Measurements from ENCODE around the gene FNDC3A. TPM values are rescaled to one million over a fixed set of nuclear protein-coding genes. Genes with fewer than 3 reads are reported as not detected.

Gene FNDC3A
- polyA plus RNA-seq, 1 donor = 60.1 TPM

GRCh38 chr13:49030213-49030612 lies 54.5 kb downstream of the FNDC3A start:
- Histone ChIP-seq H3K27me3 (ENCODE audit: control insufficient read depth, insufficient read depth, low read length) (no peaks in the 10 kb centered on the region), H3K36me3 (ENCODE audit: control insufficient read depth, insufficient read depth, low read length) (peaks cover 4% of the 10 kb centered on the region), H3K4me3 (ENCODE audit: low read length) (no peak overlapping the region), H3K4me1 (ENCODE audit: control insufficient read depth, insufficient read depth, low read length) (no peaks in the 10 kb centered on the region), H3K9me3 (ENCODE audit: control insufficient read depth, low read depth, low read length) (no peaks in the 10 kb centered on the region), H3K27ac (ENCODE audit: low read length) (no peak overlapping the region)
- DNase-seq = no peak
- WGBS (ENCODE audit: insufficient coverage, low lambda C conversion rate) = no CpG with 5 or more reads among the region's 2 CpGs

GRCh38 chr13:49040872-49041271 lies 65.2 kb downstream of the FNDC3A start:
- no peak for DNase-seq
- no peaks in the 10 kb centered on the region for H3K27me3 ChIP-seq (ENCODE audit: control insufficient read depth, insufficient read depth, low read length)
- WGBS (ENCODE audit: insufficient coverage, low lambda C conversion rate) = 100% methylated on average over 1 of the region's 3 CpGs
- H3K36me3 ChIP-seq (ENCODE audit: control insufficient read depth, insufficient read depth, low read length) = peaks cover 4% of the 10 kb centered on the region
- no peaks in the 10 kb centered on the region for H3K9me3 ChIP-seq (ENCODE audit: control insufficient read depth, low read depth, low read length)
- no peaks in the 10 kb centered on the region for H3K4me1 ChIP-seq (ENCODE audit: control insufficient read depth, insufficient read depth, low read length)
- no peak overlapping the region for H3K4me3 ChIP-seq (ENCODE audit: low read length)
- H3K27ac ChIP-seq (ENCODE audit: low read length) = no peak overlapping the region

GRCh38 chr13:49042476-49042875 lies 66.8 kb downstream of the FNDC3A start:
- no peak overlapping the region for H3K27ac ChIP-seq (ENCODE audit: low read length)
- 100% methylated on average over 1 of the region's 2 CpGs for WGBS (ENCODE audit: insufficient coverage, low lambda C conversion rate)
- H3K4me3 ChIP-seq (ENCODE audit: low read length) = no peak overlapping the region
- no peaks in the 10 kb centered on the region for H3K9me3 ChIP-seq (ENCODE audit: control insufficient read depth, low read depth, low read length)
- H3K36me3 ChIP-seq (ENCODE audit: control insufficient read depth, insufficient read depth, low read length) = peaks cover 4% of the 10 kb centered on the region
- no peaks in the 10 kb centered on the region for H3K4me1 ChIP-seq (ENCODE audit: control insufficient read depth, insufficient read depth, low read length)
- H3K27me3 ChIP-seq (ENCODE audit: control insufficient read depth, insufficient read depth, low read length) = no peaks in the 10 kb centered on the region
- DNase-seq = no peak

- Histone ChIP-seq H3K4me1 (ENCODE audit: control insufficient read depth, insufficient read depth, low read length) (no peaks in the 10 kb centered on the region), H3K9me3 (ENCODE audit: control insufficient read depth, low read depth, low read length) (no peaks in the 10 kb centered on the region), H3K36me3 (ENCODE audit: control insufficient read depth, insufficient read depth, low read length) (peaks cover 4% of the 10 kb centered on the region), H3K27me3 (ENCODE audit: control insufficient read depth, insufficient read depth, low read length) (no peaks in the 10 kb centered on the region), H3K4me3 (ENCODE audit: low read length) (no peak overlapping the region), H3K27ac (ENCODE audit: low read length) (no peak overlapping the region)
- DNase-seq = no peak
- WGBS (ENCODE audit: insufficient coverage, low lambda C conversion rate) = no CpG with 5 or more reads among the region's 3 CpGs
Observed at GRCh38 chr13:49044008-49044407, 68.3 kb downstream of the FNDC3A start.

GRCh38 chr13:49044836-49045235 lies 69.1 kb downstream of the FNDC3A start:
- Histone ChIP-seq H3K36me3 (ENCODE audit: control insufficient read depth, insufficient read depth, low read length) (peaks cover 4% of the 10 kb centered on the region), H3K9me3 (ENCODE audit: control insufficient read depth, low read depth, low read length) (no peaks in the 10 kb centered on the region), H3K4me1 (ENCODE audit: control insufficient read depth, insufficient read depth, low read length) (no peaks in the 10 kb centered on the region), H3K27me3 (ENCODE audit: control insufficient read depth, insufficient read depth, low read length) (no peaks in the 10 kb centered on the region), H3K27ac (ENCODE audit: low read length) (no peak overlapping the region), H3K4me3 (ENCODE audit: low read length) (no peak overlapping the region)
- 100% methylated on average over 1 of the region's 2 CpGs for WGBS (ENCODE audit: insufficient coverage, low lambda C conversion rate)
- DNase-seq = no peak

- peaks cover 2% of the 10 kb centered on the region for H3K9me3 ChIP-seq (ENCODE audit: control insufficient read depth, low read depth, low read length)
- H3K27me3 ChIP-seq (ENCODE audit: control insufficient read depth, insufficient read depth, low read length) = no peaks in the 10 kb centered on the region
- H3K4me3 ChIP-seq (ENCODE audit: low read length) = no peak overlapping the region
- DNase-seq = no peak
- H3K27ac ChIP-seq (ENCODE audit: low read length) = no peak overlapping the region
- WGBS (ENCODE audit: insufficient coverage, low lambda C conversion rate) = 100% methylated on average over 1 of the region's 2 CpGs
- peaks cover 4% of the 10 kb centered on the region for H3K36me3 ChIP-seq (ENCODE audit: control insufficient read depth, insufficient read depth, low read length)
- no peaks in the 10 kb centered on the region for H3K4me1 ChIP-seq (ENCODE audit: control insufficient read depth, insufficient read depth, low read length)
Observed at GRCh38 chr13:49046002-49046401, 70.3 kb downstream of the FNDC3A start.

GRCh38 chr13:49046519-49046918 lies 70.8 kb downstream of the FNDC3A start:
- 83% methylated on average over 1 of the region's 2 CpGs for WGBS (ENCODE audit: insufficient coverage, low lambda C conversion rate)
- DNase-seq = no peak
- H3K27ac ChIP-seq (ENCODE audit: low read length) = no peak overlapping the region
- H3K36me3 ChIP-seq (ENCODE audit: control insufficient read depth, insufficient read depth, low read length) = peaks cover 4% of the 10 kb centered on the region
- H3K27me3 ChIP-seq (ENCODE audit: control insufficient read depth, insufficient read depth, low read length) = no peaks in the 10 kb centered on the region
- H3K4me1 ChIP-seq (ENCODE audit: control insufficient read depth, insufficient read depth, low read length) = no peaks in the 10 kb centered on the region
- H3K4me3 ChIP-seq (ENCODE audit: low read length) = no peak overlapping the region
- H3K9me3 ChIP-seq (ENCODE audit: control insufficient read depth, low read depth, low read length) = peaks cover 2% of the 10 kb centered on the region

GRCh38 chr13:49052813-49053212 lies 77.1 kb downstream of the FNDC3A start:
- WGBS (ENCODE audit: insufficient coverage, low lambda C conversion rate) = no CpG with 5 or more reads among the region's 6 CpGs
- Histone ChIP-seq H3K27ac (ENCODE audit: low read length) (no peak overlapping the region), H3K36me3 (ENCODE audit: control insufficient read depth, insufficient read depth, low read length) (peaks cover 6% of the 10 kb centered on the region), H3K9me3 (ENCODE audit: control insufficient read depth, low read depth, low read length) (peaks cover 2% of the 10 kb centered on the region), H3K4me3 (ENCODE audit: low read length) (no peak overlapping the region), H3K4me1 (ENCODE audit: control insufficient read depth, insufficient read depth, low read length) (no peaks in the 10 kb centered on the region), H3K27me3 (ENCODE audit: control insufficient read depth, insufficient read depth, low read length) (no peaks in the 10 kb centered on the region)
- no peak for DNase-seq

GRCh38 chr13:49053215-49053614 lies 77.5 kb downstream of the FNDC3A start:
- H3K4me1 ChIP-seq (ENCODE audit: control insufficient read depth, insufficient read depth, low read length) = no peaks in the 10 kb centered on the region
- peaks cover 6% of the 10 kb centered on the region for H3K36me3 ChIP-seq (ENCODE audit: control insufficient read depth, insufficient read depth, low read length)
- peaks cover 2% of the 10 kb centered on the region for H3K9me3 ChIP-seq (ENCODE audit: control insufficient read depth, low read depth, low read length)
- no peak overlapping the region for H3K27ac ChIP-seq (ENCODE audit: low read length)
- WGBS (ENCODE audit: insufficient coverage, low lambda C conversion rate) = no CpG with 5 or more reads among the region's 1 CpG
- H3K4me3 ChIP-seq (ENCODE audit: low read length) = no peak overlapping the region
- no peaks in the 10 kb centered on the region for H3K27me3 ChIP-seq (ENCODE audit: control insufficient read depth, insufficient read depth, low read length)
- DNase-seq = no peak

GRCh38 chr13:49053906-49054305 lies 78.2 kb downstream of the FNDC3A start:
- peaks cover 6% of the 10 kb centered on the region for H3K36me3 ChIP-seq (ENCODE audit: control insufficient read depth, insufficient read depth, low read length)
- no peaks in the 10 kb centered on the region for H3K27me3 ChIP-seq (ENCODE audit: control insufficient read depth, insufficient read depth, low read length)
- DNase-seq = no peak
- H3K9me3 ChIP-seq (ENCODE audit: control insufficient read depth, low read depth, low read length) = peaks cover 2% of the 10 kb centered on the region
- H3K4me1 ChIP-seq (ENCODE audit: control insufficient read depth, insufficient read depth, low read length) = no peaks in the 10 kb centered on the region
- H3K4me3 ChIP-seq (ENCODE audit: low read length) = no peak overlapping the region
- WGBS (ENCODE audit: insufficient coverage, low lambda C conversion rate) = no CpG with 5 or more reads among the region's 1 CpG
- no peak overlapping the region for H3K27ac ChIP-seq (ENCODE audit: low read length)

GRCh38 chr13:49055021-49055420 lies 79.3 kb downstream of the FNDC3A start:
- Histone ChIP-seq H3K9me3 (ENCODE audit: control insufficient read depth, low read depth, low read length) (peaks cover 2% of the 10 kb centered on the region), H3K27ac (ENCODE audit: low read length) (no peak overlapping the region), H3K27me3 (ENCODE audit: control insufficient read depth, insufficient read depth, low read length) (no peaks in the 10 kb centered on the region), H3K36me3 (ENCODE audit: control insufficient read depth, insufficient read depth, low read length) (peaks cover 6% of the 10 kb centered on the region), H3K4me1 (ENCODE audit: control insufficient read depth, insufficient read depth, low read length) (no peaks in the 10 kb centered on the region), H3K4me3 (ENCODE audit: low read length) (no peak overlapping the region)
- WGBS (ENCODE audit: insufficient coverage, low lambda C conversion rate) = no CpG with 5 or more reads among the region's 4 CpGs
- no peak for DNase-seq
